Central memory CD4-positive, alpha-beta T cell (primary cell): ENCODE measurements around the gene PIAS1.
"Not testable (repeated sequence)": the region's sequence is repeated elsewhere in the genome, so short reads cannot be mapped to it uniquely, and the experiment has no call there.

Experiments used
- DNase-seq: peaks from one replicate; pipeline ENCODE4 v3.0.0; 2022

The PIAS1 gene

DNA sequence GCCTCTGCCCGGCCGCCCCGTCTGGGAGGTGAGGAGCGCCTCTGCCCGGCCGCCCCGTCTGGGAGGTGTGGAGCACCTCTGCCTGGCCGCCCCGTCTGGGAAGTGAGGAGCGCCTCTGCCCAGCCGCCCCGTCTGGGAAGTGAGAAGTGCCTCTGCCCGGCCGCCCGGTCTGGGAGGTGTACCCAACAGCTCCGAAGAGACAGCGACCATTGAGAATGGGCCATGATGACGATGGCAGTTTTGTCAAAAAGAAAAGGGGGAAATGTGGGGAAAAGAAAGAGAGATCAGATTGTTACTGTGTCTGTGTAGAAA, 168.3 kb downstream of the PIAS1 start:
- DNase-seq: not testable (repeated sequence)

DNA sequence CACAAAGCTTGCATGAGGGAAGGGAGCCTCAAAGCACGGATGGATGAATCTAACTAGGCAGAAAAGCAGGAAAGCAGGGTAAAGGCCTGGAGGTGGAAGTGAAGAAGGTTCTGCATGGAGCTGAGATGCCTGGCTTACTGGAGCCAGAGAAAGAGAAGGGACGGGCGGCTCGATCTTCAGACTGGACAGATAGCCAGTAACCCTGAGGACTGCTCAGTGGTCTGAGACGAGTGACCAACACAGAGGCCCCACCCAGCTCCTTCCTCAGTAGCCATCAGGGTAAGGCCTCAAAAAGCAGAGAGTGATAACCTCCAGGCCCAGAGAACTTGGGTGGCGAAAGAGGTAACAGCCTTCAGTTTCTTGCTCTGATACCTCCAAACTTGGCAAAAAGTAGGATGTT, 169.1 kb downstream of the PIAS1 start:
- no peak for DNase-seq

DNA sequence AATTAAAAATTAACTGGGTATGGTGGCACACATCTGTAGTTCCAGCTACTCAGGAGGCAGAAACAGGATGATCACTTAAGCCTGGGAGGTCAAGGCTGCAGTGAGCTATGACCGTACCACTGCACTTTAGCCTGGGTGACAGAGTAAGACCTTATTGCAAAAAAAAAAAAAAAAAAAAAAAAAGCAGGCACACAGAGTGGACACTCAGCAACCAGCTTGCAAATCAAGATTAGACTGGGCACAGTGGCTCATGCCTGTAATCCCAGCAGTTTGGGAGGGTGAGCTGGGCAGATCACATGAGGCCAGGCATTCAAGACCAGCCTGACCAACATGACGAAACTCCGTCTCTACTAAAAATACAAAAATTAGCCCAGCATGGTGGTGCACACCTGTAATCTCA, 170.0 kb downstream of the PIAS1 start:
- no peak for DNase-seq

DNA sequence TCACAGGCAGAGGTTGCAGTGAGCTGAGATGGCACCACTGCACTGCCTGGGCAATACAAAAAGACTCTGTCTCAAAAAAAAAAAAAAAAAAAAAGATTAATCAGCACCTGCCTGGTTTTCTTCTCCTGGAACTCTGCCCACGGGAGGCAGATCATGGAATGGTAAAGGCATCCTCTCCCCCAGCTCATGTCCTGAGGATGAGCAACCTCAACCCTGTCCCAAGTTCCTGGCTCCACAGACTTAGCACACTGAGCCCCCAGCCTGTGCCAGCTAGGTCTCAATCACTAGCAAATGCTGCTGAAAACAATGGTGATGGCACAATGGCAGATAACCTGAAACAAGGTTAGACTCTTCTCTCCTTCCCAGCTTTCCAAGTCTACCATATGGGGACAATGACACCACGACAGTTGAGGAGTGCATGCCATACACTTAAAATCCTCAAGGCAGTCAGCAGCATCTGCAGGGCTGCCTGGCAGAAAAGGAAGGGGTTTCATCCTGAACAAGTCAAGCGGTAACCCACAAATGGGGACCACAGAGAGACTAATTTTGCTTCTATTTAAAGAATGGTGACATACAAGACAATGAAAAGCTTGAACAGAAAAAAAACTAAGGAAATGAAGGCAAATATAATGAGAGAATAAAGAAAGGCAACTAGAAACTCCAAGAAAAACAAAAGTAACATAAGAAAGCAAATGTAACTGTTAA, 170.6 kb downstream of the PIAS1 start:
- DNase-seq: no peak

DNA sequence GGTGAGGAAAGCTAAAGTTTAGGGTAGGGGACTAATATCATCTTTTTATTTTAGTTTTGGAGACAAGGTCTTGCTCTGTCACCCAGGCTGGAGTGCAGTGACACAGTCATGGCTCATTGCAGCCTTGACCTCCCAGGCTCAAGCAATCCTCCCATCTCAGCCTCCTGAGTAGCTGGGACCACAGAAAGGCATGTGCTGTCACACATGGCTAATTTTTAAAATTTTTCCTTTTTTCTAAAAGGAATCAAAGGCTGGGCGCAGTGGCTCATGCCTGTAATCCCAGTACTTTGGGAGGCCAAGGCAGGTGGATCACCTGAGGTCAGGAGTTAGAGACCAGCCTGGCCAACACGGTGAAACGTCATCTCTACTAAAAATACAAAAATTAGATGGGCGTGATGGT, 171.3 kb downstream of the PIAS1 start:
- not testable (repeated sequence) for DNase-seq

DNA sequence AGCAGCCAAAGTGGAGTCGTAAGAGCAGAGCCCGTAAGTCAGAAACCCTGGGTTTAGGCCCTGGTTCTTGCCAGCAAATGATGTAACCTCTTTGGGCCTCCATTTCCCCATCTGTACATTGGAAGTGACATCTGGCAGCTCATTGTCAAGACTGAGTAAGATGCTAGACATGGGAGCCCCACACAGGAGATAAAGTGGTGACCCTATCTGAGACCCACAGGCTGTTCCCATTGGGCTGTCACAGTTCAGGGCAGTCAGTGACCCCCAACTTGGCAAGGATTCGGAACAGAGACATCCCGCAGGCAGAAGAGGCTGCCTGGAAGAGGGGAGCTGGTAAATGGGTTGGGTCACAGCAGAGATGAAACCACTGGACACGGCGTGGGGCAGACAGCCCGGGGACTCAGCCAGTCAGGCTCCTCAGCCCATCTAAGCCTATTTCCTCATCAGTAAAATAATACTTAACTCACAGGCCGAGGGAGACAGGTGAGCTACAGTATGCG, 173.6 kb downstream of the PIAS1 start:
- no peak for DNase-seq

DNA sequence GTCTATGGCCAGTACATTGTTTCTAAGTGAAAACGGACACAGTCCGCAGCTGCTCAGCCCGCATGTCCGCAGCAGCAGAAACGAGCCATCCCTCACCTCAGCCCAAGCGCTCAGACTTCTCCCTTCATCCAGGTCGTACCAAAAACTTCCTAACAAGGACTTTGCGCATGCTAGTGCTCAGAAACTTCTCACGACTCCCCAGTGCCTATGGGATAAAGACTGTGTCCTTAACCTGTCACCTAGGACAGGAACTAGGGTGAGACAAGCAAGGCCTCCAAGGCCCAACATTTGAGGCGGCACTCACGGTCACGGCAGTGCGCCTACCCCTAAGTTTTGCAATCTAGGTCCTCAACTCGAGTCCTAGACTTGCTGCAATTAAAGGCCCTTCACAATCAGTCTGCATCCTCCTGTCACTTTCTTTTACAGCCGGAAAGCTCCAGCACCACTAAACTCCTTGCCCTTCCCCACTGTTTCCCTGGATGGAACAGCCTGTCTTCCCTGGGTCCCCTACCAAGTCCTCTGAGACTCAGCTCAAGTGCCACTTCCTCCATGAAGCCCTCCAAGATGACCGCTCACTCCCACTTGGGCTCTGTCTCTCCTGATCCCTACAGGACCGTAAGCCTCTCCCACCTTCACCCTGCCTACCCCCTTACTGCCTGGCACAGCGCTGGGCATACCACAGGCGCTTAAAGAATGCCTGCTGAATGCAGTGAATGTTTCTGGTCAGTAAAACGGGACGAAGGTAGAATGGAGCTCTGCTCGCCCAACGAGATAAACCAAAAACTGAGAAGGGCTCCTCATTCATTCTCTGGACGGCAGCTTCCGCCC, 174.2 kb downstream of the PIAS1 start:
- no peak for DNase-seq

DNA sequence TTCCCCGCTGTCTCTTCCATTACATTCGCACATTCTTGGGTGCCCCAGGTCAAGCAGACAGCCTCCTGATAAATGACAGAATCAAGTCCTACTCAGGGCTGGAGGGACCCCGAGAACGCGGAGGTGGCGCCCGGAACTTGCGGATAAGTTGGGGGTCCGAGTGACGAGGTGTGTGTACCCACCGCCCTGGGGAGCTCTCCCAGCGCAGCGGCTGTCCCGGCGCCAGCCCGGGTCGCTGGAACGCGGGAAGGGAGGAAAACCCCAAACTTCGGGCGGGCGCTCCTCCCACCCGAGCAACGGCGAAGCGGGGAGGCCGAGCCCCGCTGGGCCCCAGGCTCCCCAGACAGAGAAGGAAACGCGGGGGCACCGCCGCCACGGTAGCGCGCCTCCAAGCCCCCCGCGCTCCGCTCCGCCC, 174.9 kb downstream of the PIAS1 start:
- DNase-seq: no peak

DNA sequence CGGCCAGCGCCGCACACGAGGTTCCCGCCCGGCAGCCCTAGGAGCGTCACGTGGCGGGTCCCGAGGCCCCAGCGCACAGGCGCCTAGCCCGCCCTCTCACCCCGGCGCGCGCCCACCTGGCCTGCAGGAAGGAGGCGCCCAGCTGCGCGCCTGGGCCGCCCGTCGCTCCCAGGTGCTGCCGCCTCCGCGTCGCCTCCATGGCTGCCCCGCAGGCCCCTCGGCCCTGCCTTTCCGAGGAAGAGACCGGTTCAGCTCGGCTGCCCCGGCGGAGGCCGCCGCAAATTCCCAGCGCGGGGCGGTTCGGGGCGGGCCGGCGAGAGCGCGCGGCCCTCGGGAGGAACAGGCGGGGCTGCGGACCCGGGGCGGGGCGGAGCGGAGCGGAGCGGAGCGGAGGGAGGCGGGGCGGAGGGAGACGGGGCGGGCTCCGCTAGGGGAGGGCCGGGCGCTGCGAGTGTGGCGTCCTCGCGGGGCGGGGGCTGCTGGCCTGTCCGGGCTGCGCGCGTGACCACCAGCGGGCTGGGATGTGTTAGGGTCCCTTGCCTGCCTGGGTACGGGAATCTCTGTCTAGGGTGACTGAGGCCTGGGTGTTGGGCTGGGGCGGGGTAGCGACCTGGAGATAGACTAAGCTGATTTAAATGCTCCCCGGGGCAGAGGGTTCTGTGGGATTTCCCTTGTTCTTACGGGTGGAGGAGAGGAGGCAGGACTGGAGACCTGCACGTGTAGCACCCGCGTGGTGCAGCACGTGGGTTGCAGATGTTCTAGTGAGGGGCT, 175.5 kb downstream of the PIAS1 start, which contains the start of gene CLN6:
Gene CLN6 (minus strand): TSS at position 343 of the 771 bp plus-strand sequence. CDS start 144 bp downstream, at position 199.
- peak; percentile 77 for DNase-seq

DNA sequence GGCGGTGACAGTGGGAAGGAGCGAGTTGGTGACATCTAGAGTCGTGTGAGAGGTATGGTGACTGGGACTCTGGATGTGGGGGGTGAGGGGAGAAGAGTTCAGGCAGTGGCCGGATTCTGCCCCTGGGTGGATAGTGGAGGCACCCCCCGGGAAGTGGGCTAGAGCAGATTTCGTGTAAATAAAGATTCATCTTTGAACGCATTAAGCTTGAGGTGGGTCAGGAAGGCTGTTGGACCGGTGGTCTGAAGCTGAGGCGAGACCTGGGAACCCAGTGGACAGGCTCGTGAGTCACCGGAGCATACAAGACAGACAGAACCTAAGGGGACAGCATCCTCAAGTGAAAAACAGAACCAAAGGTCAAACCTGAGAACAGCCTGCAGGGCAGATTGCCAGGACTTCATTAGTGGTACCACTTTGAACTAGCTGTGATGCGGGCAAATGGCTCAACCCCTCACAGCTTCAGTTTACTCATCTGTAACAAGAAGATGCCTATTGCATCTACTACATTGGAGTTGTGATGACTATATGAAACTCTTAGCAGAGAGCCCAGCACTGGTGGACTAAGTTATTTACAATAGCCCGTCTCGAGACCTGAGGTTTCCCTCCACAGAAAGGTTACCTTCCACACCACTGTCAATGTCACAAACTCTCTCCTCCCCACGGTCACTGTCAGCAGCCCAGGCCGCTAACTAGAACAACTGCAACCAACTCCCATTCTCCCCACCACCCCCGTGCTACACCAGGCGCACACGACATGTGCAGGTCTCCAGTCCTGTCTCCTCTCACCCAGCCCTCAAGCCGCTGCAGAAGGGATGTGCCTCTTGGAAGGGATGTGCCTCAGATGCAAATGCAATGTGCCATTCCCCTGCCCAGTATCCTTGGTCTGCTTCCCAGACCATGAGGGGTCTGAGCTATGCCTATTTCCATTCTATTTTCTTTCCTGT, 176.3 kb downstream of the PIAS1 start:
- DNase-seq: no peak

DNA sequence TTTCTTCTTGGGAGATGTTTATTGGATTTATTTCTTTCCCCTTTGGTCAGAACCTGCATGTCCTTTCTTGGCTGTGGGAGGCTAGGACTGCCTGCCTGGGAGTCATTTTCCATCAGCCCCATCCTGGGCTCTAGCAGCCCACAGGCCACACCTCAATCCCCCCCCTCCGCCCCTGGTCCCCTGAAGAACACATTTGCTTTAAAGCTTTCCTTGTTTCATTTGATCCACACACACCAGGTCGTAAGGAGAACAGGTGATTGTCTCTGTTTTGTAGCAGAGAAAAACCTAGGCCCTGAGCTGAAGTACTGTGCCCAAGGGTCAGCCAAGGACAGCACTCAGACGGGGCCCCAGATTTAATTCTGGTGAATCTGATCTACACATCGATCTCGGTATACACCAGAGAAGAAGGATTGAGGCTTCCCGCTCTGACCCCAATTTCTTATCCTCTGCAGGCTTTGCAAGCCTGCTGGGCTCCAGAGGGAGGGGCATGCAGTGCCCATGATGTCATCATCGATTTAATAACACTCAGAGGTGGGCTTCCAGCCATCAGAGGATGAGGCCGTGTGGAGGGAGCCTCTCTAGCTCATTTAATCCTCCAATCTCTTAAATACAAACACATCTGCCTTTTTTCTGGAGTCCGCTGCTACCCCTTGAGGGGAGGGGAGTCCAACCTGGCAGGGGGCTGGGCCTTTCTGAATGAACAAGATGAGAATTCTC, 177.1 kb downstream of the PIAS1 start:
- DNase-seq: no peak

DNA sequence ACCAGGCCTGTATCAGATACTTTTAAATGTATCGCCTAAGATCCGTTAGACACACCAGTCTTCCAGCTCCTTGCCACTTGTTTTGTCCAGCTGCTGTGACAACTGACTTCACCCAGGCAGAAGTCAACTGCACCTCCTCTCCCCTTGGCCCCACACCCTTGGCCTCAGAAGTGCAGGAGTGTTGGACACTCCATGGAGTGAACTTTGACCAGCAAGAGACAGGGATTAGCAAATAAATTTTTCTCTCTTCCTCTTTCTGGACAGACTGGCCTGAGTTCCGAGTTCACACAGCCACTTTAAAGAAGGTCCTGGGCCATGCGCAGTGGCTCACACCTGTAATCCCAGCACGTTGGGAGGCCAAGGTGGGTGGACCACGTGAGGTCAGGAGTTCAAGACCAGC, 178.3 kb downstream of the PIAS1 start:
- no peak for DNase-seq

DNA sequence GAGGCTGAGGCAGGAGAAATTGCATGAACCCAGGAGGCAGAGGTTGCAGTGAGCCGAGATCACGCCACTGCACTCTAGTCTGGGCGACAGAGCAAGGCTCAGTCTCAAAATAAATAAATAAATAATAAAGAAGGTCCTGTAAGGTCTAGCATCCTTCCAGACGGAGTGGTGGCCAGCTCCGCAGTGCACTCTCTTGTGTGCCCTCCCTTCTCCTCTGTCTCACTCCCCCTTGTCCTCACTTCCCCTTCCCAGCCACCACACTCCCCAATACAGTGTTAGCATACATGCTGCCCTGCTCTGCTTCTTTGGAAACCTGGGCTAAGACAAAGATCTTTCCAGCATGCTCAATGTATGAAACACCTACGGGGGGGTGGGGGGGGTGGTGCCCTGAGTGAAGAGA, 178.8 kb downstream of the PIAS1 start:
- DNase-seq: no peak

DNA sequence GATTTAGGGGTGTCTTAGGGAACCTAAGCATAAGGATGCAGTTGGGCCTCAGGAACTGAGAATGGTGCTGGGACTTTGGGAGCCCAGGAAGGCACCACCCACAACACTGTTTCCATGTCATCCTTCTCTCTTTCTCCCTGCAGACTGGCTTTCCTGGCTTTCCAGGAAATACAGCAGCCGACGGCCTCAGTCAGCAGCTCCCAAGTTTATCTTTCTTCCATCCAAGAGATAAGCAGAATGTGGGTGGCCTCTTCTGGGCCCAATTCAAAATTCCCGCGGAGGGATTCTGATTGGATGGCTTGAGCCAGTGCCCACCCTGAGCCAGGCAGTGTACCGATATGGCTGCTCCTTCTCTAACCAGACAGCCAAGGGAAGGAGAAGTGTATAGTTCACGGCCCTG, 179.9 kb downstream of the PIAS1 start:
- no peak for DNase-seq

DNA sequence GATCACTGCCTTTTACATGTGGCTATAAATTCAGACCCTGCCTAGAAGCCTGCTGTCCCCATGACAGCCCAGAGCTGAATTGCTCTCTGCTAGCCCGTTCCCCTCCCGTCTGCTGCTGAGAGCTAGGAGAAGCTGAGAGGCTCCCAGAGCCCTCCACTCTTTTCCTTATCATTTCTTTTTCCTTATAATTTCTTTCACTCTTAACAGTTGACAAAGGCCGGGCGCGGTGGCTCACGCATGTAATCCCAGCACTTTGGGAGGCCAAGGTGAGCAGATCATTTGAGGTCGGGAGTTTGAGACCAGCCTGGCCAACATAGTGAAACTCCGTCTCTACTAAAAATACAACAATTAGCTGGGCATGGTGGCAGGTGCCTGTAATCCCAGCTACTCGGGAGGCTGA, 180.4 kb downstream of the PIAS1 start:
- not testable (repeated sequence) for DNase-seq

DNA sequence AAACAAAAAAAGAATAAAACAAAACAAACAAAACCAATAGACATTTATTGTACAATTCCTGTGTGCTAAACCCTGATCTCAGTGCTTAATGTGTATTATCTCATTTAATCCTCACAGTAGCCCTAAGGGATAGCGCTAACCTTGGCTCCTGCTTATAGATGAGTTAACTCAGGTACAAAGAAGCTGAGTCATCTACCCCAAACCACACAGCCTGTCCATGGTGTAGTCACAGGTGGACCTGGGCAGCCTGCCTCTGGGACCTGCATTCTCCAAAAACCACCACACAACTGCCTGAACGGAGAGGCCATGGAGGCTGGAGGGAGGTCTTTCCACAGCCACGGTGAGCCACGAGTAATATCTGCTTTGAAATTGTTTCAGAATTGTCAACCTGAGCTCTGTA, 180.9 kb downstream of the PIAS1 start:
- DNase-seq: no peak

DNA sequence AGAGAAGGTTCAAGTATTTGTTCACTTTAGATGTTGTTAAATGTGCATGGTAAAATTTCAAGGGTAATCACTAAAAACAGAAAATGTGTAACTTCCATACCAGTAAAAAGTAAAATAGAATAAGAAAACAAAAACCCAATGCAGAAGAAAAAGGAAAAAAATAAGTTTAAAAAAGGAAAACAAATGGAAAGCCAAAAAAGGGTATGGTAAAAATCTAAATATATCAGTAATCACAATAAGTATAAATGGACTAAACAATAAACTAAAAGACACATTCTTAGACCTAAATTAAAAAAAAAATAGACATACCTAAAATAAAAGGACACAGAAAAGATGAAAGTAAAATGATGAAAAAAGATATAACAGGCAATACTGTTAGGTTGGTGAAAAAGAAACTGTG, 184.9 kb downstream of the PIAS1 start:
- DNase-seq: no peak

DNA sequence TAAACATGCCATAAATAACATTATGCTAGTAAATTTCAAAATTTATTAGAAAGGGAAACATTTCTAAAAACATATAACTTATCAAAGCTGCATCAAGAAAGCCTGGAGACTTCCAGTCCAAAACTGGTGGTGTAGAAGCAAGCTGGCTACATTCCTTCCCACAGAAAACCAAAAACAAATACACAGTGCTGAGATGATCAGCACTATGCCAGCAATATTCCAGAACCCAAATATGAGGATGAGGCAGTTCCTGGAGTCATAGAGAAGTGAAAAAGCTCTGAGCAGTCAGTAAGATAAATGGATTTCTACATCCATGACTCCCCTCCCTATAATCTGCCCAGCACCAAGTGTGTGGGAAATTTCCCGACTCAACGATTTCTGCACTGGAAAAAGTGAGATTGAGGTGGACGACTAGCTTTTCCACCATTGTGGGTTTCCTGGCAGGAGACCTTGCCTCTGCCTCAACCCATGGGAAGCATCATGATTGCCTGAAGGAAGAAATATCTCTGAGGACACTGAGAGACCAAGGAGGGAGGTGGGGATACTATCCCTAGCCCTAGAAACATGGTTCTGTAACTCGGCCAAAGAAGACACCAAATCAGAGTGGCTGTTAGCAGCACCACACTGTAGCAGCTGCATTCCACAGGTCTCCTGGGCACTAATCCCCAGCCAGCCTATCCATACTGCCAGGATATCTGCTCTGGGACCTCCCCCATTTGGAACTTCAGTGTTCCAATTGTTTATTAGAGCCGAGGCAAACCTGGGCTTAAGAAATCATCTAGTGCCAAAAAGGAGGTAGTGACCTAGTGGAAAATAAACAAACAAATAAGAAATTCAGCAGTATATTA, 187.2 kb downstream of the PIAS1 start:
- DNase-seq: no peak
